ENCODE measurements around the gene CCDC187. TPM values are rescaled to one million over a fixed set of nuclear protein-coding genes. Genes with fewer than 3 reads are reported as not detected.
A peak's percentile ranks its signal among the peaks of the same experiment; 100 is the strongest.

The CCDC187 gene
- total and polyA plus RNA-seq, 2 of the 8 experiments (the other 6 are each of a cell fraction or from before 2014, with no cell fraction given), result 0.02 TPM; not detected in 1

GRCh38 chr9:136316896-136317676, 13.2 kb upstream of the CCDC187 start:
- Histone ChIP-seq H2AFZ (ENCODE audit: low read length) (no peak overlapping the region), H3K79me1 (ENCODE audit: low read depth, low read length) (no peaks in the 10 kb centered on the region), H3K4me2 (ENCODE audit: insufficient read depth in 1 of 2, low read depth in 2 of 2, low read length in 2 of 2) (no peak overlapping the region), H3K27me3 (replicated peaks in 1 of 4; ENCODE audit: control insufficient read depth in 3 of 4, extremely low read depth in 1 of 4, insufficient read depth in 3 of 4, low read length in 3 of 4) (no peaks in the 10 kb centered on the region), H2BK12ac (ENCODE audit: low read depth, low read length) (peak overlapping the region; percentile 68; the same call in 1 of the 2 replicates), H4K8ac (ENCODE audit: extremely low read depth, insufficient read depth, low read length) (peak overlapping the region; percentile 68; the same call in 1 of the 2 replicates), H3K79me2 (ENCODE audit: control insufficient read depth in 1 of 2, insufficient read depth in 2 of 2, low read length in 2 of 2) (no peaks in the 10 kb centered on the region), H3K4me3 (ENCODE audit: extremely low read depth in 1 of 4, insufficient read depth in 2 of 4, low read depth in 3 of 4, low read length in 4 of 4) (no peak overlapping the region), H4K91ac (replicated peaks; ENCODE audit: insufficient read length, low read length) (no peak overlapping the region), H2BK20ac (ENCODE audit: low read length) (no peak overlapping the region), H3K14ac (ENCODE audit: insufficient read length) (no peak overlapping the region), H2BK15ac (ENCODE audit: low read length) (no peak overlapping the region), H4K5ac (ENCODE audit: insufficient read length, low read depth, low read length) (no peak overlapping the region), H3K18ac (ENCODE audit: extremely low read depth, low read length) (no peak overlapping the region), H4K20me1 (replicated peaks in 1 of 2; ENCODE audit: control insufficient read depth in 1 of 2, insufficient read depth in 2 of 2, low read length in 2 of 2) (no peaks in the 10 kb centered on the region), H2BK5ac (ENCODE audit: low read depth, low read length) (no peak overlapping the region), H3K9ac (replicated peaks in 1 of 4; ENCODE audit: extremely low read depth in 1 of 4, low read depth in 3 of 4, low read length in 3 of 4) (no peak overlapping the region), H3K27ac (ENCODE audit: low read depth, low read length) (no peak overlapping the region), H3K23me2 (ENCODE audit: low read depth, low read length) (peaks cover 2% of the 10 kb centered on the region; the same call in 1 of the 2 replicates), H3K9me3 (ENCODE audit: insufficient read depth in 2 of 2, low read depth in 1 of 2, low read length in 1 of 2) (peaks cover 13 to 19% of the 10 kb centered on the region in 2 experiments), H3K36me3 (ENCODE audit: control insufficient read depth in 2 of 4, insufficient read depth in 4 of 4, low read length in 3 of 4) (no peaks in the 10 kb centered on the region), H3K23ac (ENCODE audit: insufficient read length) (no peak overlapping the region), H2BK120ac (replicated peaks; ENCODE audit: low read depth, low read length) (no peak overlapping the region), H3K4me1 (replicated peaks in 1 of 4; ENCODE audit: control insufficient read depth in 3 of 4, insufficient read depth in 4 of 4, low read length in 3 of 4) (0 out of 7 replicates have a peak, but pooled peaks cover 0 to 3% (median 0%) of the 10 kb centered on the region in 4 experiments), H2AK5ac (ENCODE audit: low read depth, low read length) (no peak overlapping the region), H3K56ac (replicated peaks; ENCODE audit: insufficient read length, low read depth, low read length) (no peak overlapping the region), H3K4ac (replicated peaks; ENCODE audit: insufficient read length, low read depth, low read length) (no peak overlapping the region)
- ChIA-PET POLR2A (ENCODE audit: partially characterized antibody) (no interaction called here), CTCF (ENCODE audit: partially characterized antibody) (no interaction called here)
- FAIRE-seq, result no peak
- DNase-seq (ENCODE audit: low read depth in 1 of 2, low spot score in 2 of 2), result no peak
- WGBS, 2 experiments (ENCODE audit: extremely low coverage in 1 of 2, insufficient coverage in 1 of 2, insufficient read length in 1 of 2, insufficient replicate concordance in 2 of 2, low coverage in 1 of 2, low lambda C conversion rate in 2 of 2, missing lambda C conversion rate in 1 of 2), result 90% methylated on average over 13 of the region's 13 CpGs; no CpG with 5 or more reads in 1 of the 2 experiments
- TF ChIP-seq SAP30 (IDR thresholded peaks at IDR 0.05; ENCODE audit: insufficient read depth, insufficient replicate concordance, low read length) (no peak), BCL11A (IDR thresholded peaks at IDR 0.05; ENCODE audit: low read depth in 2 of 2, low read length in 2 of 2) (no peak), GABPA (IDR thresholded peaks at IDR 0.05; ENCODE audit: borderline replicate concordance, insufficient read depth, low read length) (no peak), POLR2AphosphoS5 (IDR thresholded peaks at IDR 0.05; ENCODE audit: low read depth, low read length) (no peak), USF2 (IDR thresholded peaks at IDR 0.05; ENCODE audit: low read length) (no peak), CTCF (IDR thresholded peaks at IDR 0.05; ENCODE audit: control extremely low read depth in 1 of 3, insufficient read depth in 1 of 3, low read depth in 1 of 3, low read length in 3 of 3) (no peak), ZNF274 (IDR thresholded peaks at IDR 0.05; ENCODE audit: borderline replicate concordance, extremely low read depth, low read length) (no peak), MAFK (IDR thresholded peaks at IDR 0.05; ENCODE audit: low read depth, low read length) (no peak)
